OCI-LY7 (cell line): Measurements from ENCODE around the gene NFIA.

Source experiments
- EZH2phosphoT487 ChIP-seq: fragments of 200-600 bp; sonication (generic); IDR thresholded peaks from 2 replicates; pipeline ENCODE4 v1.6.1; 2018; ENCODE audit warnings: low read depth, borderline replicate concordance, mild to moderate bottlenecking, mixed run types, antibody characterized with exemption, low read length, moderate library complexity, mixed read lengths
- TF ChIP-seq, protein P1 (sequence below): fragments of 200-600 bp; sonication (generic); conservative IDR thresholded peaks from 2 replicates; pipeline ENCODE4 v1.5.1; 2014; ENCODE audit warnings: mild to moderate bottlenecking, antibody characterized with exemption, low read length, moderate library complexity, mixed read lengths

DNA sequence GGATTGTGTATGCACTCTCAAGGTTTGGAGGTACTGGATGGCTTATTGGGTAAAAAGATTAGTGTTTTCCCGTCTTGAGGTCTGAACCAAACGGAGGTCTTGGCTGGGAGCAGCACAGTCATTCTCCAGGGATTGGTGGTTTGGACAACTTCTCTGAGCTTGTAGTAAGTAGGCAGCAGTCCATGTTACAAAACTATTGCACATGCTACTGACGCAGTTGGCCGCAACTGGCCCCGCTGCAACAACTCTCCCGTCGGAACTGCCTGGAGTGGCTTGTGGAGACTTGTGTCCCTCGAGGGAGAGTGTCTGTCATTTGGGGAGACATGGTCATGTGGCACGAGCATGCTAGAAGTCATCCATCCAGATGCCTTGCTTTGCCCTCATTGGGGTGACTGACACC lies 366.6 kb downstream of the NFIA start:
- TF ChIP-seq, protein P1, sequence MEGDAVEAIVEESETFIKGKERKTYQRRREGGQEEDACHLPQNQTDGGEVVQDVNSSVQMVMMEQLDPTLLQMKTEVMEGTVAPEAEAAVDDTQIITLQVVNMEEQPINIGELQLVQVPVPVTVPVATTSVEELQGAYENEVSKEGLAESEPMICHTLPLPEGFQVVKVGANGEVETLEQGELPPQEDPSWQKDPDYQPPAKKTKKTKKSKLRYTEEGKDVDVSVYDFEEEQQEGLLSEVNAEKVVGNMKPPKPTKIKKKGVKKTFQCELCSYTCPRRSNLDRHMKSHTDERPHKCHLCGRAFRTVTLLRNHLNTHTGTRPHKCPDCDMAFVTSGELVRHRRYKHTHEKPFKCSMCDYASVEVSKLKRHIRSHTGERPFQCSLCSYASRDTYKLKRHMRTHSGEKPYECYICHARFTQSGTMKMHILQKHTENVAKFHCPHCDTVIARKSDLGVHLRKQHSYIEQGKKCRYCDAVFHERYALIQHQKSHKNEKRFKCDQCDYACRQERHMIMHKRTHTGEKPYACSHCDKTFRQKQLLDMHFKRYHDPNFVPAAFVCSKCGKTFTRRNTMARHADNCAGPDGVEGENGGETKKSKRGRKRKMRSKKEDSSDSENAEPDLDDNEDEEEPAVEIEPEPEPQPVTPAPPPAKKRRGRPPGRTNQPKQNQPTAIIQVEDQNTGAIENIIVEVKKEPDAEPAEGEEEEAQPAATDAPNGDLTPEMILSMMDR: no peak
- TF ChIP-seq EZH2phosphoT487: no peak
